Left lung (tissue), 10 donors: Measurements from ENCODE around the gene AAGAB. TPM values are rescaled to one million over a fixed set of nuclear protein-coding genes. Genes with fewer than 3 reads are reported as not detected.

Experiments
- ATAC-seq: fragments of 200-7000 bp; cut with Tn5 transposase; one replicate; pipeline ENCODE4 v1.9.1; 2020; ENCODE audit warnings: moderate library complexity
- DNase-seq, 4 donors: peaks; one replicate each; pipeline ENCODE4 v3.0.0-alpha.2; 2013 to 2020
- H3K27ac ChIP-seq, 2 donors: fragments of 200-600 bp; sonication (generic) in 1 of 2; one replicate each; pipeline versions ENCODE4 v1.5.0 to v1.8.0; 2020 to 2021
- H3K27me3 ChIP-seq, 2 donors: fragments of 200-600 bp; sonication (generic) in 1 of 2; one replicate each; pipeline versions ENCODE4 v1.5.0 to v1.8.0; 2020 to 2021
- H3K36me3 ChIP-seq, 2 donors: fragments of 200-600 bp; sonication (generic) in 1 of 2; one replicate each; pipeline versions ENCODE4 v1.5.0 to v1.8.0; 2020 to 2021
- H3K4me1 ChIP-seq, 2 donors: fragments of 200-600 bp; one replicate each; pipeline ENCODE4 v1.8.0; 2021
- H3K4me3 ChIP-seq, 2 donors: fragments of 200-600 bp; sonication (generic) in 1 of 2; one replicate each; pipeline versions ENCODE4 v1.5.0 to v1.8.0; 2020 to 2021; ENCODE audit warnings: mild to moderate bottlenecking in 1 of 2
- H3K9me3 ChIP-seq, 2 donors: fragments of 200-600 bp; sonication (generic) in 1 of 2; one replicate each; pipeline versions ENCODE4 v1.5.0 to v1.8.0; 2020 to 2021
- intact Hi-C, 2 donors: fragments of 100-400 bp; cut with DNase I; formaldehyde crosslinking; loops; one replicate each; pipeline versions ENCODE4 v1.11.2 to v1.14.2; 2022
- polyA plus RNA-seq, 6 donors: library from polyadenylated mRNA; unstranded; fragments of 120-200 nt; gene quantifications; one replicate each; pipeline ENCODE4 v1.2.1, GENCODE V29; 2013; ENCODE audit not compliant: insufficient read length in 6 of 6
- total RNA-seq, 2 donors: library from RNA; stranded (reverse); fragmentation: NEBNext Ultra II Directional; extraction: Animal tissue kit (Norgen Biotek cat#: 25700); gene quantifications; one replicate each; pipeline ENCODE4 v1.2.1, GENCODE V29; 2021
- TF ChIP-seq, protein P1 (sequence below), 2 donors: fragments of 200-600 bp; sonication (generic) in 1 of 2; IDR thresholded peaks; one replicate each; pipeline versions ENCODE4 v1.5.0 to v1.8.0; 2021; ENCODE audit warnings: antibody characterized with exemption in 2 of 2
- donor health status: DM: no; HTN: yes; CAD: no.
- donor health status: DM: no; HTN: no; CAD: no.

The AAGAB gene
- total and polyA plus RNA-seq, 8 donors: 24.9 to 42.4 (median 29.9) TPM

DNA sequence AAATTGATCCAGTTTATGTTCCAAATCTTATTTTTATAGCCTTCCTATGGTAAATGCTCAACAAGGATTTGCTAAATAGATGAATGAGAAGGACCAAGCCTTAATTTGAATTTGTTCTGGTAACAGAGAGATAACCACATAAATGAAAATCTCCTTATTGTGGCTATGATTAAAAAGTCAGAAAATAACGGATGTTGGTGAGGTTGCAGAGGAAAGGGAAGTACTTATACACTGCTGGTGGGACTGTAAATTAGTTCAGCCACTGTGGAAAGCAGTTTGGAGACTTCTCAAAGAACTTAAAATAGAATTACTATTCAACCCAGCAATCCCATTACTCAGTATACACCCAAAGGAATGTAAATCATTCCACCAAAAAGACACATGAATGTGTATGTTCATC lies 26.2 kb downstream of the AAGAB start:
- Histone ChIP-seq H3K9me3 (no peaks in the 10 kb centered on the region), H3K4me1 (no peaks in the 10 kb centered on the region), H3K36me3 (peaks cover 0 to 49% of the 10 kb centered on the region in 2 donors), H3K27me3 (no peaks in the 10 kb centered on the region), H3K27ac (no peak overlapping the region), H3K4me3 (no peak overlapping the region)
- intact Hi-C loops: no loop called here
- TF ChIP-seq, protein P1, sequence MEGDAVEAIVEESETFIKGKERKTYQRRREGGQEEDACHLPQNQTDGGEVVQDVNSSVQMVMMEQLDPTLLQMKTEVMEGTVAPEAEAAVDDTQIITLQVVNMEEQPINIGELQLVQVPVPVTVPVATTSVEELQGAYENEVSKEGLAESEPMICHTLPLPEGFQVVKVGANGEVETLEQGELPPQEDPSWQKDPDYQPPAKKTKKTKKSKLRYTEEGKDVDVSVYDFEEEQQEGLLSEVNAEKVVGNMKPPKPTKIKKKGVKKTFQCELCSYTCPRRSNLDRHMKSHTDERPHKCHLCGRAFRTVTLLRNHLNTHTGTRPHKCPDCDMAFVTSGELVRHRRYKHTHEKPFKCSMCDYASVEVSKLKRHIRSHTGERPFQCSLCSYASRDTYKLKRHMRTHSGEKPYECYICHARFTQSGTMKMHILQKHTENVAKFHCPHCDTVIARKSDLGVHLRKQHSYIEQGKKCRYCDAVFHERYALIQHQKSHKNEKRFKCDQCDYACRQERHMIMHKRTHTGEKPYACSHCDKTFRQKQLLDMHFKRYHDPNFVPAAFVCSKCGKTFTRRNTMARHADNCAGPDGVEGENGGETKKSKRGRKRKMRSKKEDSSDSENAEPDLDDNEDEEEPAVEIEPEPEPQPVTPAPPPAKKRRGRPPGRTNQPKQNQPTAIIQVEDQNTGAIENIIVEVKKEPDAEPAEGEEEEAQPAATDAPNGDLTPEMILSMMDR (IDR thresholded peaks at IDR 0.05): no peak
- ATAC-seq (no peak), DNase-seq (no peak)

DNA sequence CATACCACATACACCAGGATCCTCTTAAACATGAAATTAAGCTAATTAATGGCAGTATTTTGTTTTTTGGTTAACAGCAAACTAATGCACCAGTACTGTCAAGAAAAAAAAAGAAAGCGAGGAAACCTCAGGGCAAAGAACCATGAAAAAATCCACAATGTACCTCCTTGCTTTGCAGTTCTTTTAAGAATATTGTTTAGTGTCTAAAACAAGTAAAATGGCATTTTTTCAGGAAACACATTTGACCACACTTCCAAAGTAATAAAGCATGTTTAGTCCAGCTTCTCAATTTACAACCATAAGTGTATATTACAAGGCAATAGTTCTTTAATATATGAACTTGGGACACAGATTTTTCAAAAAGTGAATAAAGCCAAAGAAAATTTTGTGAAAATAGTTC lies 26.6 kb downstream of the AAGAB start:
- intact Hi-C loops: no loop called here
- TF ChIP-seq, protein P1 (IDR thresholded peaks at IDR 0.05): no peak
- Histone ChIP-seq H3K27ac (no peak overlapping the region), H3K27me3 (no peaks in the 10 kb centered on the region), H3K4me1 (no peaks in the 10 kb centered on the region), H3K9me3 (no peaks in the 10 kb centered on the region), H3K36me3 (peaks cover 0 to 45% of the 10 kb centered on the region in 2 donors), H3K4me3 (no peak overlapping the region)
- DNase-seq (no peak), ATAC-seq (no peak)

DNA sequence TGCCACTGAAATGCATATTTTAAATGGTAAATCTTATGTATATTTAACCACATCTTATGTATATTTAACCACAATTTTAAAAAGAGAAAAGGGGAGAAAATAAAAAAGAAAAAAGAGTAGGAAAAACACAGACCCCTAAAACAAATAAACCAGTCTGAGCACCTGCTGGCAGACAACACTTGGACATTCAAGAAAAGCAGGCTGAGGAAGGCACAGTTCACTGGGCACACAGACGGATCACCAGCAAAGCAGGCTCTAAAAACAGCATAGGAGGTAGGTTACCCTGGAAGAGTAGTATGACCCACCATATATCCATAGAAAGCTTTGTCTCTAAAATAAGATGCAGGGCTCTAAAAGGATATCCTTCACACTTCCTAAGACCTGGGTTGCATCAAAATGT lies 27.0 kb downstream of the AAGAB start:
- Histone ChIP-seq H3K4me3 (no peak overlapping the region), H3K27ac (no peak overlapping the region), H3K9me3 (no peaks in the 10 kb centered on the region), H3K27me3 (no peaks in the 10 kb centered on the region), H3K4me1 (no peaks in the 10 kb centered on the region), H3K36me3 (peaks cover 0 to 42% of the 10 kb centered on the region in 2 donors)
- DNase-seq (no peak), ATAC-seq (no peak)
- intact Hi-C loops: no loop called here
- TF ChIP-seq, protein P1 (IDR thresholded peaks at IDR 0.05): no peak

DNA sequence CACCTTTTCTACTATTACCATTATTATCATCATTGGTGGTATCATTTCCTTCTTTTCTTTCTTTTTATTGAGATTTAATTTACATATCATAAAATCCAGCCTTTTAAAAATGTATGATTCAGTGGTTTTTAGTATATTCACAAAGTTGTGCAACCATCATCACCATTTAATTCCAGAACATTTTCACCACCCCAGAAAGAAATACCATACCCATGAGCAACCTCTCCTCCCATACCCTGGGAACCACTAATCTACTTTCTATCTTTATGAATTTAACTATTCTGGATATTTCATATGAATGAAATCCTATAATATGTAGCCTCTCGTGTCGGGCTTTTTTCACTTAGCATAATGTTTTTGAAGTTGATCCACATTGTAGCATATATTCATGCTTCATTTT lies 29.1 kb downstream of the AAGAB start:
- no peaks in the 10 kb centered on the region for H3K9me3 ChIP-seq
- no peak overlapping the region for H3K4me3 ChIP-seq
- peaks cover 0 to 21% of the 10 kb centered on the region in 2 donors for H3K36me3 ChIP-seq
- no peaks in the 10 kb centered on the region for H3K27me3 ChIP-seq
- no peaks in the 10 kb centered on the region for H3K4me1 ChIP-seq
- TF ChIP-seq, protein P1 (IDR thresholded peaks at IDR 0.05): no peak
- intact Hi-C loops: no loop called here
- DNase-seq (no peak), ATAC-seq (no peak)
- no peak overlapping the region for H3K27ac ChIP-seq

DNA sequence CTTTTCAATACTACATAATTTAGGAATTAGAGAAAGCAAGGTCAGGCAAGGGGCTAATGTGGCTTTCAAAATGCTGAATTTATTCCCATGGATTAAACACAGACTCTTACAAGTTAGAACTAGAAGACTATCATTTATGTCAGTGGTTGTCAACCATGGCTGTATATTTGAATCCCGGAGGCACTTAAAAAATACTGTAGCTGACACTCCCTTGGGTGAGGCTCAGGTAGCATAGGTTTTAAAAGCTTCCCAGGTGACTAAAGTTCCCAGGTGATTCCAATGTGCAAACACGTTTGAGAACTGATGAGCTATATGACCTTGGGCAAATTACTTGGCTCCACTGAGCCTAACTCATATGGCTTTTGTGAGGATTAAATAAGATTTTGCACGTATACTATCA lies 29.6 kb downstream of the AAGAB start:
- TF ChIP-seq, protein P1 (IDR thresholded peaks at IDR 0.05): no peak
- Histone ChIP-seq H3K27ac (no peak overlapping the region), H3K36me3 (peaks cover 0 to 16% of the 10 kb centered on the region in 2 donors), H3K9me3 (no peaks in the 10 kb centered on the region), H3K4me3 (no peak overlapping the region), H3K4me1 (no peaks in the 10 kb centered on the region), H3K27me3 (no peaks in the 10 kb centered on the region)
- DNase-seq: no peak
- intact Hi-C loops: no loop called here
- no peak for ATAC-seq
